ENCODE measurements around the gene SPRYD3.
"Not testable (repeated sequence)": the region's sequence is repeated elsewhere in the genome, so short reads cannot be mapped to it uniquely, and the experiment has no call there.

SPRYD3 gene

DNA sequence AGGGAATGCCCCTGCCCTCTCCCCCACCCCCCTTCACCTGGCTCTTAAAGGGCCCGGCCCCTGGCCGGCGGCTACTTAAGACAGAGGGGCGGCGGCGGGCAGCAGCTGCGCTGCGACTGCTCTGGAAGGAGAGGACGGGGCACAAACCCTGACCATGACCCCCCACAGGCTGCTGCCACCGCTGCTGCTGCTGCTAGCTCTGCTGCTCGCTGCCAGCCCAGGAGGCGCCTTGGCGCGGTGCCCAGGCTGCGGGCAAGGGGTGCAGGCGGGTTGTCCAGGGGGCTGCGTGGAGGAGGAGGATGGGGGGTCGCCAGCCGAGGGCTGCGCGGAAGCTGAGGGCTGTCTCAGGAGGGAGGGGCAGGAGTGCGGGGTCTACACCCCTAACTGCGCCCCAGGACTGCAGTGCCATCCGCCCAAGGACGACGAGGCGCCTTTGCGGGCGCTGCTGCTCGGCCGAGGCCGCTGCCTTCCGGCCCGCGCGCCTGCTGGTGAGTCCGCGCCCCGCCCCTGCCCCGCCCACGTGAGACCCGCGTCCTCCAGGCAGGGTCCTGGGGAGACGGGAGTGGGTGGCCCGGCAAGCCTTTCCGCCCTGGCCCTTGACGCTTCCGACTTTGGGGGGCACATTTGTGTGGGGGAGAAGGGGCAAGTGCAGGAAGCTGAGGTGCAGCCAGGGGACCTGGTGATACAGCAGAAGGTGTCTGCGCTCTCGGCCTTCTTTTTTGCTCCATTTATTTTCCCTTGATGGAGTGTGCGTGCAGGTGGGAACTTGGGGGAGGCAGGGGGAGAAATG, 18.6 kb upstream of the SPRYD3 start, which contains the start of gene IGFBP6:
Gene IGFBP6 (plus strand): TSS at position 104 of the 790 bp plus-strand sequence. CDS start 51 bp downstream, at position 155.
- H3K27me3 ChIP-seq (ENCODE audit: low read length): no peaks in the 10 kb centered on the region
- H3K4me2 ChIP-seq (ENCODE audit: low read depth, low read length, poor library complexity, severe bottlenecking): peak within 1 kb of the TSS; percentile 69
- H3K9me2 ChIP-seq (replicated peaks; ENCODE audit: insufficient read depth, low read length): no peaks in the 10 kb centered on the region
- no peak for TF ChIP-seq EZH2phosphoT487 (conservative IDR thresholded peaks at IDR 0.05; ENCODE audit: low read length)
- H3F3A ChIP-seq (ENCODE audit: insufficient read depth): peaks cover 11% of the 10 kb centered on the region
- H3K27ac ChIP-seq (ENCODE audit: low read depth, low read length): peak within 1 kb of the TSS; percentile 61
- H3K36me3 ChIP-seq (ENCODE audit: low read length): no peaks in the 10 kb centered on the region
- H4K20me1 ChIP-seq (ENCODE audit: low read depth, low read length): no peaks in the 10 kb centered on the region
- H3K9ac ChIP-seq (ENCODE audit: low read length): peak within 1 kb of the TSS; percentile 58
- peak within 1 kb of the TSS; percentile 45 for H3K4me3 ChIP-seq (ENCODE audit: insufficient read depth, low read length, poor library complexity, severe bottlenecking)
- H3K79me2 ChIP-seq (ENCODE audit: insufficient read depth, low read length): no peaks in the 10 kb centered on the region
- no peaks in the 10 kb centered on the region for H3K9me3 ChIP-seq (ENCODE audit: insufficient read depth, low read length)
- peak within 1 kb of the TSS; percentile 84 for H2AFZ ChIP-seq (ENCODE audit: low read depth, low read length, severe bottlenecking)

DNA sequence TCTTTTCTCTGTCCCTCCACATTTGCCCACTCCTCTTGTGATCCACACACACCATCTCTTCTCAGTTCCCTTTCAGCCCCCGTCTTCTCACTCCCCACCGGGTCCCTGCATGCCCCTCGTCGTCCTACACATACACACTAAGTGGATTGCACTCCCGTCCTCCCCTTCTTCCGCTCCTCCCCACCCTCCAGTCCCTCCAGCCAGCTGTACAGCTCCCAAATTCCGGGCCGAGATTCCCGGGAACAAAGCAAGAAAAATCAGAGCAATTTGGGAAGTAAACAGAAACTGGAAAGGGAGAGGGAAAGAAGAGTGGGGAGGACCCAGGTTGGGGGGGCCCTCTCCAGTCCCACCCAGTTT, 18.0 kb upstream of the SPRYD3 start:
- peak overlapping the region; percentile 84 for H2AFZ ChIP-seq (ENCODE audit: low read depth, low read length, severe bottlenecking)
- peak overlapping the region; percentile 45 for H3K4me3 ChIP-seq (ENCODE audit: insufficient read depth, low read length, poor library complexity, severe bottlenecking)
- no peak overlapping the region for H3K27ac ChIP-seq (ENCODE audit: low read depth, low read length)

DNA sequence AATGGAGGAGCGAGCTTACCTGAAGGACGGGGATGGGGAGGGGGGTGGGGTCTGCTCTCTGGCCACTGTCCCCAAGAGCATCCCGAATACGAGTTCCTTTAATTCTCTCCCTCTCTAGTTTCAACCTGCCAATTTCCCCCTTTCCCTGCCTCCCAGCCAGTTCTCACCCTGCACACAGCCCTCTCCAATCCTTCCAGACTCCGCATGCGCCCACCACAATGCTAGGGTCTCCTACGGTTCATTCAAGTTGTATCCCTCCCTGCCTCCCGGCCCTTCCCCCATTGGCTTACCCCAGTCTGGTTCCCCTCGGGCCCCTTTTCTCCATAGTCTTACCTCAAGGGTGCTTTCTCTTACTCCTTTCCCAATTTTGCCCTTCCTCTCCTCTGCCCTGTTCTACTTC, 17.6 kb upstream of the SPRYD3 start:
- TF ChIP-seq CTCF (IDR thresholded peaks at IDR 0.05; ENCODE audit: insufficient read depth, low read length, poor library complexity, severe bottlenecking) (no peak), EZH2phosphoT487 (conservative IDR thresholded peaks at IDR 0.05; ENCODE audit: low read length) (no peak)
- Histone ChIP-seq H3K9me3 (ENCODE audit: insufficient read depth, low read length) (no peaks in the 10 kb centered on the region), H3K9ac (ENCODE audit: low read length) (no peak overlapping the region), H3K4me2 (ENCODE audit: low read depth, low read length, poor library complexity, severe bottlenecking) (no peak overlapping the region), H4K20me1 (ENCODE audit: low read depth, low read length) (no peaks in the 10 kb centered on the region), H3K79me2 (ENCODE audit: insufficient read depth, low read length) (no peaks in the 10 kb centered on the region), H3F3A (ENCODE audit: insufficient read depth) (peaks cover 11% of the 10 kb centered on the region), H2AFZ (ENCODE audit: low read depth, low read length, severe bottlenecking) (no peak overlapping the region), H3K36me3 (ENCODE audit: low read length) (no peaks in the 10 kb centered on the region), H3K27ac (ENCODE audit: low read depth, low read length) (no peak overlapping the region), H3K27me3 (ENCODE audit: low read length) (no peaks in the 10 kb centered on the region), H3K4me3 (ENCODE audit: insufficient read depth, low read length, poor library complexity, severe bottlenecking) (no peak overlapping the region), H3K9me2 (replicated peaks; ENCODE audit: insufficient read depth, low read length) (no peaks in the 10 kb centered on the region)

More for the DNA sequence above, 18.0 kb upstream of the SPRYD3 start:
- peak overlapping the region; percentile 69 for H3K4me2 ChIP-seq (ENCODE audit: low read depth, low read length, poor library complexity, severe bottlenecking)
- TF ChIP-seq EZH2phosphoT487 (conservative IDR thresholded peaks at IDR 0.05; ENCODE audit: low read length) (no peak), CTCF (IDR thresholded peaks at IDR 0.05; ENCODE audit: insufficient read depth, low read length, poor library complexity, severe bottlenecking) (no peak)
- H3F3A ChIP-seq (ENCODE audit: insufficient read depth): peaks cover 11% of the 10 kb centered on the region
- H3K36me3 ChIP-seq (ENCODE audit: low read length): no peaks in the 10 kb centered on the region
- H4K20me1 ChIP-seq (ENCODE audit: low read depth, low read length): no peaks in the 10 kb centered on the region
- H3K9ac ChIP-seq (ENCODE audit: low read length): peak overlapping the region; percentile 58
- no peaks in the 10 kb centered on the region for H3K79me2 ChIP-seq (ENCODE audit: insufficient read depth, low read length)
- no peaks in the 10 kb centered on the region for H3K9me2 ChIP-seq (replicated peaks; ENCODE audit: insufficient read depth, low read length)
- H3K9me3 ChIP-seq (ENCODE audit: insufficient read depth, low read length): no peaks in the 10 kb centered on the region
- no peaks in the 10 kb centered on the region for H3K27me3 ChIP-seq (ENCODE audit: low read length)

GRCh38 chr12:53096089-53096741, 17.0 kb upstream of the SPRYD3 start:
- H3K9me2 ChIP-seq (replicated peaks; ENCODE audit: insufficient read depth, low read length): no peaks in the 10 kb centered on the region
- H3K27ac ChIP-seq (ENCODE audit: low read depth, low read length): no peak overlapping the region
- no peaks in the 10 kb centered on the region for H3K79me2 ChIP-seq (ENCODE audit: insufficient read depth, low read length)
- no peak overlapping the region for H3K4me2 ChIP-seq (ENCODE audit: low read depth, low read length, poor library complexity, severe bottlenecking)
- H3K9me3 ChIP-seq (ENCODE audit: insufficient read depth, low read length): no peaks in the 10 kb centered on the region
- H4K20me1 ChIP-seq (ENCODE audit: low read depth, low read length): no peaks in the 10 kb centered on the region
- H3K4me3 ChIP-seq (ENCODE audit: insufficient read depth, low read length, poor library complexity, severe bottlenecking): no peak overlapping the region
- H3K27me3 ChIP-seq (ENCODE audit: low read length): no peaks in the 10 kb centered on the region
- H3K9ac ChIP-seq (ENCODE audit: low read length): no peak overlapping the region
- no peaks in the 10 kb centered on the region for H3K36me3 ChIP-seq (ENCODE audit: low read length)
- no peak overlapping the region for H2AFZ ChIP-seq (ENCODE audit: low read depth, low read length, severe bottlenecking)
- TF ChIP-seq EZH2phosphoT487 (conservative IDR thresholded peaks at IDR 0.05; ENCODE audit: low read length): no peak
- TF ChIP-seq CTCF (IDR thresholded peaks at IDR 0.05; ENCODE audit: insufficient read depth, low read length, poor library complexity, severe bottlenecking): no peak
- peaks cover 11% of the 10 kb centered on the region for H3F3A ChIP-seq (ENCODE audit: insufficient read depth)

DNA sequence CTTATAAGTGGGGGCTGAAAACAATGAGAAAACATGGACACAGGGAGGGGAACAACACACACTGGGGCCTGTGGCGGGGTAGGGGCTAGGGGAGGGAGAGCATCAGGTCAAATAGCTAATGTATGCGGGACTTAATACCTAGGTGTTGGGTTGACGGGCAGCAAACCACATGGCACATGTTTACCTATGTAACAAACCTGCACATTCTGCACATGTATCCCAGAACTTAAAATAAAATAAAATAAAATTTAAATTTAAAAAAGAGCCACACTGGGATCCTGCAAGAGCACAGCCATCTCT, 16.4 kb upstream of the SPRYD3 start:
- peaks cover 11% of the 10 kb centered on the region for H3F3A ChIP-seq (ENCODE audit: insufficient read depth)
- not testable (repeated sequence) for H3K27me3 ChIP-seq (ENCODE audit: low read length); H3K79me2 ChIP-seq (ENCODE audit: insufficient read depth, low read length); H3K36me3 ChIP-seq (ENCODE audit: low read length); H4K20me1 ChIP-seq (ENCODE audit: low read depth, low read length); H3K27ac ChIP-seq (ENCODE audit: low read depth, low read length); H3K9me2 ChIP-seq (replicated peaks; ENCODE audit: insufficient read depth, low read length); H3K9me3 ChIP-seq (ENCODE audit: insufficient read depth, low read length); H3K4me3 ChIP-seq (ENCODE audit: insufficient read depth, low read length, poor library complexity, severe bottlenecking); H2AFZ ChIP-seq (ENCODE audit: low read depth, low read length, severe bottlenecking); H3K9ac ChIP-seq (ENCODE audit: low read length); H3K4me2 ChIP-seq (ENCODE audit: low read depth, low read length, poor library complexity, severe bottlenecking)
